NCI-H748 (cell line): Measurements from ENCODE around the gene RAB40C.
"Not testable (repeated sequence)": the region's sequence is repeated elsewhere in the genome, so short reads cannot be mapped to it uniquely, and the experiment has no call there.

Experiments used
- DNase-seq: peaks from one replicate; lab custom pipeline; 2025; ENCODE audit not compliant: unreplicated experiment; lab: John Stamatoyannopoulos, UW

The RAB40C gene

DNA sequence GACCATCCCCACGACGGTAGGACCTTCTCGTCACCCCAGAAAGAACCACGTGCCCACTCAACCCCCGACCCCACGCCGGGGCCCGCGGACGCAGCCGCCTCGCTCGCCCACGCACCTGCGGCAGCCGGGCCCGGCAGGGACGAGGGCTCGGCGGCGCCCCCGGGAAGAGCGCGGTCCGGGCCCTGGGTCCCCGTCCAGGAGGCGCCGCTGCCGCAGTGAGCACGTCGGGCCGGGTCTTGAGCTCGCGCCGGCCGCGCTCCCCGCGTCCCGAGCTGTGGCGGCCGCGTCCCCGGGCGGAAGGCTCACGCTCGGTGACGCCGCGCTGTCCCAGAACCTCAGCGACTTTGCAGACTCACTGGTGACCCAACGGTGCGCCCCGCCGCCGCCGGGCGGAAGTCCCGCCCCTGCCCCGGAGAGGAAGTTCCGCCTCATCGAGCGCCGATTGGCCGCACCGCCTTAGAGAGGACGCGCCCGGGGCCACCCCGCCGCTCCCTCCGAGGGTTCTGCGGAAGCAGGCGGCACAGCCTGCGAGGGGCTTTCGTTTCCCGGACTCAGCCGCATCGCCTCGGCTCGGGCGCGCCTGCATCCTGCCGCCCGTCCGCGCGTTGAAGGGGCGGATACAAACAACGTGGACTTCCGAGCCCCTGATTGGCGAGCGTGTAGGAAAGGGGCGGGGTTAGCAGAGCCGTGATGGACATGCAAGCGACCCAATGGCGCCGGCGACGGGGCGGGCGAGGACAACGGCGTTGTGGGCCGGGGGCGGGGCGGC, 793 bp upstream of the RAB40C start:
- peak; percentile 89 for DNase-seq

DNA sequence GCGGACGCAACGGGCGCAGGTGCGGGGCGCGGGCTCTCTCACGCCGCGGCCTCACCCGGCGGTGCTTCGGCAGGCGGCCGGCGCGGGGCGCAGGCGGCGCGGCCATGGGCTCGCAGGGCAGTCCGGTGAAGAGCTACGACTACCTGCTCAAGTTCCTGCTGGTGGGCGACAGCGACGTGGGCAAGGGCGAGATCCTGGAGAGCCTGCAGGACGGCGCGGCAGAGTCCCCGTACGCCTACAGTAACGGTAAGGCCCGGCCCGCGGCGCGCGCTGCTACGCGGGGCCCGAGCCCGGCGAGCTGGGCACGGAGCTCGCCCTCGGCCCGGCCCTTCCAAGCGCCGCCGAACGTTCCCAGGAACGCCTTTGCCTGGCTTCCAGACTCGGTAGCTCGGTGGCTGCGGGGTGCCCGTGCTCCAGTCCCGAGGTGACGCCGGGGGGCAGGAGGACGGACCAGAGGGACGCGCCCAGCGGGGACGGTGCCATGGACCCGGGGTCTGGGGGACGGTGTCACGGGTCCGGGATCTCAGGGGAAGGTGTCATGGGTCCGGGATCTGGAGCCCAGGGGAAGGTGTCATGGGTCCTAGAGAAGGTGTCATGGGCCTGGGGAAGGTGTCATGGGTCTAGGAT, 435 bp downstream of the RAB40C start:
- DNase-seq, result peak; percentile 65

DNA sequence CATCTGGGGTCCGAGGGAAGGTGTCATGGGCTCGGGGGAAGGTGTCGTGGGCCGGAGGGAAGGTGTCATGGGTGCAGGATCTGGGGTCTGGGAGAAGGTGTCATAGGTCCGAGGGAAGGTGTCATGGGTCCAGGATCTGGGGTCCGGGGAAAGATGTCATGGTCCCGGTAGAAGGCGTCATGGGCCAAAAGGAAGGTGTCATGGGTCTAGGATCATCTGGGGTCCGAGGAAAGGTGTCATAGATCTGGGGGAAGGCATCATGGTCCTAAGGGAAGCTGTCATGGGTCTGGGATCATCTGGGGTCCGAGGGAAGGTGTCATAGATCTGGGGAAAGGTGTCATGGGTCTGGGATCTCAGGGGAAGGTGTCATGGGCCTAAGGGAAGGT, 942 bp downstream of the RAB40C start:
- no peak for DNase-seq

DNA sequence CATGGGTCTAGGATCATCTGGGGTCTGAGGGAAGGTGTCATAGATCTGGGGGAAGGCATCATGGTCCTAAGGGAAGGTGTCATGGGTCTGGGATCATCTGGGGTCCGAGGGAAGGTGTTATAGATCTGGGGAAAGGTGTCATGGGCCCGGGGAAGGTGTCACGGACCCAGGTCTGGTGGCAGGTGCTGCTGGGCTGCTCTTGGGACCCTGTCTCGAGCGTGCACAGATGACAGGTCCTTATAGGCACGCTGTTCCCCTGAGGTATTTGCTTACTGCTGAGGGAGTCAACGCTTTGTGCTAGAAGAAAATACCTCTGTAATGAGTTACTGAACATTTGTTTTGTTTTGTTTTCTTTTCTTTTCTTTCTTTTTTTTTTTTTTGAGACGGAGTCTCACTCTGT, 1.4 kb downstream of the RAB40C start:
- no peak for DNase-seq

DNA sequence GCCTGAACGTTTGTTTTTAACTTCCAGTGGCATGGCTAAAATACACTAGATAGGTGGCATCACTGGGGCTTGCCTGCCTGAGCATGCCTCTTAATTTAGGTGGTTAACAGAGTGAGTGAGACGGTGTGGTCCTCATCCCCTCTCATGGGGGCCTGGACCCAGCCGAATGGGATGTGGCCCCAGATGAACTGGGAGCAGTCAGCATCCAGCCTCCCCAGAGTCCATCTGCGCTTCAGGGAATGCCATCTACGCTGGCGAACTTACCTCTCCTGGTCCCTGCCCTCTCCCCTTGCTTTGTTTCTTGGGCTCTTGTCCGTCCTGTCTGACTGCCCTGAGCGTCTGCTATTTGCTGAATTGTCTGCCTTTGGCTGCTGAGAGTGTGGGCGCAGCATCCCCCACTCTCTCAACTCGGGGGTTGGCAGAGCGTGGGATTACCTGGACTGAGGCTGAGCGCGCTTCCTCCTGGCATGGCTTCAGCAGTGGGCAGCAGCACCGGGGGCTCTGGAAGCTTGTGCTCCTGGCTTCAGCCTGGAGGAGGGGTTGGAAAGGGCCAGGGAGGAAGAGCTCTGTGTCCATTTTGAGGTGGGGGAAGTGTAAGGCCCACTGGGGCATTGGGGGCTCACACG, 2.1 kb downstream of the RAB40C start:
- no peak for DNase-seq

DNA sequence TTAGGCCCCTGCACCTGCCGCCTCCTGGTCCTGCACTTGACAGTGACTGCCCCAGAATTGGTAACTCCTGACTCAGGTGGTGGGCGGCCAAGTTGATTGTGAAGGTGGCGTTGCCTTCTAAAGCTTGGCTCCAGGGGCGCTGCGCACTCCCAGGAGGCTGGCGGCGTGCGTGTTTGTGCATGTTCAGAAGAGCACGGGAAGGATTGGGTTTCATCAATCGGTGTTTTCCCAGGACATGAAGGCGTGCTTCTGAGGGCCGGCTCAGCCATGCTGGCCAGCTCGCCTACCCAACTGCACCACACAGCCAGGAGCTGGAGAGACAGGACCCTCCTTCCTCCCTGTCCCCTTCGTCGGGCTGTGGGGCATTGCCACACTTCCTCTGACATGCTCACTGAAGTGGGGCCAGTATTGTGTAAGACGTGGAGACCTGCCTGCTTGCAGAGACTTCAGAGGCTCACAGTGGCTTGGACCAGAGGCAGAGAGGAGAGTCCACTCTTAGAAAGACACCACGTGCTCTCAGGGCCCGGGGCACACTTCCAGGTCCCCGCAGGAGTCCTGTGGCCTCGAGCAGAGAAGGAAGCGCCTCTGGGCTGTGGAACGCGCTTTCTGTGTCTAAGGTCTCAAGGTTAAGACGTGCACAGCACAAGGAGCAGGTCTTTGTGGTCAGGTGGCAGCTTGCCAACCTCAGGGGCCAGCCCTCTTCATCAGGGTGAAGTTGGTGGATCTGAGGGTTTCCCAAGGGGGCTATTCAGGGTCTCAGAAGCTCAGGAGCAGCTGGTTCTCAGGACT, 2.8 kb downstream of the RAB40C start:
- DNase-seq, result peak; percentile 16

DNA sequence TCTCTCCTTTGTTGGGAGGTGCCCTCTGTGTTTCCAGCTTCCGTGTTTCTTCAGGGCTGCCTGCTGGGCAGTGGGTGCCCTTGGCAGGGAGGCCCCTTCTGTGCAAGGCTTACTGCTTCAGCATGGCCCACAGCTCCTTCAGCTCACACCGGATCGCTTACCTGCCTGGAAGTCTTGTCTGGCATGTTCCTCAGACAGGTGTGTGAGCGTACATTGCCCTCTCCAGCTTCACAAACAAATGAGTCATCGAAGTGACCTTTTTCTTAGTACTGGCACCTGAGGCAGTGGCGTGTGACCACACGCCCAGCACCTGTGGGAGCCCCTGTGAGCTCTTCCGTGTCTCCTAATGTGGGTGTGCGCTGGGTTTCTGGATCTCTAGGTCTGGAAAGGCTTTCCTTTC, 3.5 kb downstream of the RAB40C start:
- peak; percentile 3 for DNase-seq

DNA sequence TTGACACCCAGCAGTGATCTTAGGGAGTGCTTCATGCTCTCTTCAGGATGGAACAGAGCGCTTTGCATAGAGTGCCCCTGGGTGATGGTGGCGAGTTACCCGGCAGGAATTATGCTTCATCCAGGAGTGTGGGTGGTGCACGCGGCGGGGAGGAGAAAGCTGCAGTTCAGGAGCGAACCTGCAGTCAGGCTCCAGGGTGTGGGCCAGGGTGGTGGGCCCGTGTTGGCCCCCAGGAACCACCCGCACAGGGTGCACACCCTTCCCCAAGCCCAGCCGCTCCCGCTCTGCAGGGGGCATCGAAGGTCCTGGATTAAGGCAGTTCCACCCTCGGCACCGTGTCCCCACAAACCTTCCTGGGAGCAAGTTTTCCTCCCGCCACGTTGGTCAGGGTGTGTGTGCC, 3.9 kb downstream of the RAB40C start:
- no peak for DNase-seq

DNA sequence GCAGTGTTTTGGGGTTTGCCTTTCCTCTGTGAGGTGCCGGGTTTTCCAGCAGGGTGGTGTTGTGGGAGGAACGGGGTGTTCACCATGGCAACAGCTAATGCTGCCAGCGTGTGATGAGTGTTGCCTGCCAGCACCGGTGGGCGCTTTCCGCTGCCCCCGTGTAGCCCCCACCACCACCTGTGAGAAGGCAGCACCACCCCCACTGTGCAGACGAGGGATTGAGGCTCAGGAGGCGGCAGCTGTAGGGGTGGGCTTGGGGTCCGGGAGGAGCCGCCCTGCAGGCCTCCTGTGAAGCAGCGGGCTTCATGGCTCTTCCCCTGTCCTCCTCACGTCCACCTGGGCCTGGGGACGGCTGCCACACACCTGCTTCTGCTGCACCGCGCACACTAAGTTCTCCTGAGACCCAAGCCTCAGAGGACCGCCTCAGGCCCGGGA, 5.2 kb downstream of the RAB40C start:
- DNase-seq, result no peak

DNA sequence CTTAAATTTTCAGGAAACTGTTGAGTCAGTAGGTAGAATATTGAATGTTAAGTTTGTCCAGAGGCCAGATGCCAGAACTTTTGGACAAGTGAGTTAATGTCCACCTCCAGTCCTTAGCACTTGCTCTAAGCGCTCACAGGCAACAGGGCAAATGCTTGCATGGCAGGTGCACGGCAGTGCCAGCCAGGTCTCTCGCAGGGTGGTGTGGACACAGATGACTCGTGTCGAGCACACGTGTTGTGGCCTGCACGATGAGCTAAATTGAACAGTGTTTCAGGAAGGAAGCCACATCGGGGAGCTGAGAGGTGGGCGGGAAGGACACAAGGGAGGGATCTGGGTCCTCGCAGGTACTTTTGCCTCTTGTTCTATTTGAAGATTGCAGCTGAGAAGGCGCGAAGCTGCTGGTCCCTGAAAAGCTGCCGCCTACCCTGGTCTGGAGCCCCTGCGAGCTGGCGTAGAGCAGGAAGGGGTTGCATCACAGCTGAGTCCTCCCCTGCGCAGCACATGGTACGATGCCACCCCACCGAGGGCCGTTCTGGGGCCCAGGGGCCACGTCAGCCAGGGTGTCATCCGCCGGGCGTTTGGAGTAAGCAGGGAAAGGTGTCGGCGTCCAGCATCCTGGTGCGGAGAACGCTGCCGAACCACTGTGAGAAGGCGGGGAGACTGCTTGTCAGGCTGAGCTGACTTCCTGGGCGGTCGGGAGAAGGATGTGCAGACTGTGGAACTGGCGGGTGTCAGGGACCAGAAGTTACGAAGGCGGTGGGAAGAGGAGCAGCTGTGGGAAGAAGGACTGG, 6.3 kb downstream of the RAB40C start:
- no peak for DNase-seq

DNA sequence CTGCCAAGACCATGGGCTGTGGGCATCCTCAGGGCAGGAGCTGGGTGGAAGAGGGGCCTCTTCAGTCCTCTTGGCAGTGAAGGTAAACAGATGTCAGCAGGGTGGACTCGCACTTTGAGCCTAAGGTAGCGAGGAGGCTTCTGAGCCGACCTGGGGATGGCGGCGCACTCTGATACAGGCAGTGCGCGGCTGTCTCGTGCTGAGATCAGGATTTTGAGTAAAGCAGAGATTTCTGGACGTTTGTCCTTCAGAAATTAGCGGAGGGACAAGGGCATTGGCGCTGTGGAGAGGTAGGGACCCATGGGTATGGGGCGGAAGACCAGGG, 6.8 kb downstream of the RAB40C start:
- DNase-seq, result no peak

DNA sequence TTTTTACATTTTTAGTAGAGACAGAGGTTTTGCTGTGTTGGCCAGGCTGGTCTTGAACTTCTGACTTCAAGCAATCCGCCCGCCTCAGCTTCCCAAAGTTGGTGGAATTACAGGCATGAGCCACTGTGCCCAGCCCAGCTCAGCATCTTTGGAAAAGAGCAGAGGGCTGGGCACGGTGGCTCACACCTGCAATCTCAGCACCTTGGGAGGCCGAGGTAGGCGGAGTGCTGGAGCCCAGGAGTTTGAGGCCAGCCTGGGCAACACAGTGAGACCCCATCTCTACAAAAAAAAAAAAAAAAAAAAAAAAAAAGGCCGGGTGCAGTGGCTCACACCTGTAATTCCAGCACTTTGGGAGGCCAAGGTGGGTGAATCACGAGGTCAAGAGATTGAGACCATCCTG, 7.8 kb downstream of the RAB40C start:
- DNase-seq, result not testable (repeated sequence)

DNA sequence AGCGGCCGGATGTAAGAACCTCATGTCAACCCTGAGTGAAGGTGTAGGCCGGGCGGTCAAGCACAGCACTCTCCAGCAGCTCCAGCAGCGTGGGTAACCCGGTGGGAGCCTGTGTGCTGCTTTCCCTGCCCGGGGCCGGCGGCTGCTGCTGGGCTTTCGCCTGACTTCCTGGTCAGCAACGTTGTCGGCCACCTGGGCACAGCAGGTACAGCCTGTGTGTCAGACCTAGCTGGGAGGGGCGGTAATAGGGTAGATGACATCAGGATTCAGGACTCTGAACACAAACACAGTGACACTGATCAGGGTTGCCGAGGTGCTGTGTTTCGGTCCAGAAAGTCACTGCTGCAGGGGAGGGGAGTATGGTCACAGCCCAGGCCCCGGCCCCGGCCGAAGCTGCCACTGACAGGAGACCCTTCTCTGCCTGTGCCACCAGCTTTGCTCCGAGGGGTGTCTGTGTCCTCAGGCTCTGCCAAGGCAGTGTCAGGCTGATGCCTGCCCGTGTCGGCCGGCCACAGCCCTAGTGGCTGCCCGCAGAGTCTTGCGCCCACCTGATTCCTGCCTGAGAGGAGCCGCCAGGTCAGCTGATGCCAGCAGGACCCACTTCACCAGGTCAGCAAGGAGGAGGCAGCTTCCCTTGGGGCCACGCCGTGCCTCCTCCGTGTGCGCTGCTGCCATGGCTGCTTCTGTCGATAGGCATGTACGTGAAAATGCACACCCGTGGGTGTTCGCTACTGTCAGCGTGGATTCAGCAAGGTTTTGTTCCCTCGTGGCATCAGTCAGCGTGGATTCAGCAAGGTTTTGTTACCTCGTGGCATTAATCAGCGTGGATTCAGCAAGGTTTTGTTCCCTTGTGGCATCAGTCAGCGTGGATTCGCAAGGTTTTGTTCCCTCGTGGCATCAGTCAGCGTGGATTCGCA, 9.2 kb downstream of the RAB40C start:
- no peak for DNase-seq

DNA sequence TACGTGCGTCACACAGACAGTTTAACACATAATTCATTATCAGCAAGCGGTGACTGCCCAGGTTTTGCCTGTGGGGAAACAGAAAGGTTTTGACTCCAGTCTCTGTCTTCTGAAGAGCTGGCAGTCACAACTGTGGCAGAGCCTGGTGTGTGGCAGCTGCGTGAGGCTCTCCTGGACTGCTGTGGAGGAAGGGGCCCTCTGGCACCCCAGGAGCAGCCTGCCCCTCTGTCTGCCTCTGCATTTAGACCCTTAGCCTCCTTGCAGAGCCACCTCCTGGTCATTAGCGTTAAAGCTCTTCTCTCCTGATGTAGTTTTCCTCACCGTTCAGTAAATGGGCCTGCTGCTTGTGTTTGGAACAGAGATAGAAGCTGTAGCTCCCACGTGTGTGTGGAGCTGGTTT, 10.9 kb downstream of the RAB40C start:
- DNase-seq, result no peak

DNA sequence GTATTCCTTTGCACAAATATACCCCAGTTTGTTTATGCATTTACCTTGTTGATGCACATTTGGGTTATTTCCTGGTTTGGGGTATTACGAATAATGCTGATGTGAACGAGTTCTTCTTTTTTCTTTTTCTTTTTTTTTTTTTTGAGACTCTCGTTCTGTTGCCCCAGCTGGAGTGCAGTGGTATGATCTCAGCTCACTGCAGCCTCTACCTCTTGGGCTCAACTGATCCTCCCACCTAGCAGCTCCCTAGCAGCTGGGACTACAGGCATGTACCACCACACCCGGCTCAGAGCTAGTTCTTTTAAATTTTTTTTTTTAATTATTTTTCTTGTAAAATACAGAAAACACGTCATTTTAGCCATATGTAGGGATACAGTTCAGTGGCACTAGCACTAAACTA, 14.1 kb downstream of the RAB40C start:
- DNase-seq, result no peak

DNA sequence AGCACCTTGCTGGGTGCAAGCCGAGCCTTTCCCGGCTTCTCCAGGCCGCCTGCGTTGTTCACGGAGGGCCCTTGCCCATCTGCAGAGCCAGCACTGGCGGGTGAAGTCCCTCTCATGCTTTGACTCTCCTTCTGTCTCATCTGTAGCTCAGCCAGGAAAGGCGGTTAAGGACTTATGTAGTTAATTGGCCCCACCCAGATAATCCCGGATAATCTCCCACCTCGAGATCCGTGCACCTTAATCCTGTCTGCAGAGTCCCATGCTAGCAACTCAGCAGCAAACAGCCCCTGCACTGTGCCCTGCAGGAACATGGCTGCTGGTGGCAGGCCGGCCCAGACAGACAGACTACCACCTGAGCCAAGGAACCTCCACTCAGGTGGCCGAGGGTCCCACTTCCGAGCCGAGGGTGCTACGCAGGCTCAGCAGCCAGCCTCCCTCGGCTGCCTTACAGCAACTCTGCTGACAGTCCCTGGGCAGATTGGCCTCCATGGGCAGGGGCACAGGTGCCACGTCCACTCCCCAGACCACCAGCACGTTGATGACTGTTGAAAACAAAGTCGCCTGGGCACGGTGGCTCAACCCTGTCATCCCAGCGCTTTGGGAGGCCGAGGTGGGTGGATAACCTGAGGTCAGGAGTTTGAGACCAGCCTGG, 16.9 kb downstream of the RAB40C start:
- DNase-seq, result no peak

DNA sequence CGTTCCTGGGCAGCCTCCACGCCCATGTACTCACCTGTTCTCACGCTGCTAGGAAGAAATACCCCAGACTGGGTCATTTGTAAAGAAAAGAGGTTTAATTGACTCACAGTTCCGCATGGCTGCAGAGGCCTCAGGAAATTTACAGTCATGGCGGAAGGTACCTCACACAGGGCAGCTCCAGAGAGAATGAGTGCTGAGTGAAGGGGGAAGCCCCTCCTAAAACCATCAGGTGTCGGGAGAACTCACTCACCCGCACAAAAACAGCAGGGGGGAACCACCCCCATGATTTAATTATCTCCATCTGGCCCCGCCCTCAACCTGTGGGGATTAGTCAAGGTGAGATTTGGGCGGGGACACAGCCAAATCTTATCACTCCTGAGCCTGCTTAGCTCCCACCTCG, 18.2 kb downstream of the RAB40C start:
- peak; percentile 40 for DNase-seq

DNA sequence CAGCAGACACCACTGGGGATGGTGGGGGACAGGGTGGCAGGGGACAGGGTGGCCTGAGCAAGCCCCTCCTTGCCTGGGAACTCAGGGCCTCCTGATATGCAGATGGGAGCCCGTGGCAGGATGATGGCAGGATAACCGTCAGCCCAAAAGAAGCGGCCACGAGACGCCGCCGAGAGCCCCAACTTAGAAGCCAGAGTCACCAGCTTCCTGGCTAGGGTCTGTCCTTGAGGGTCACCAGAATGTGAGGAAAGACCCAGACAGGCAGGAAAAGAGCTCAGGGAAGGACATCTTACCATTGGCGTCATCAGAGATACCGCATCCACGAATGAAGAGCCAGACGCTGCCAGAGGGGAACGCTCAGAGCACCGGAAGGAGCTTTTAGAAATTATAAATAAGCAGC, 19.4 kb downstream of the RAB40C start:
- DNase-seq, result no peak

DNA sequence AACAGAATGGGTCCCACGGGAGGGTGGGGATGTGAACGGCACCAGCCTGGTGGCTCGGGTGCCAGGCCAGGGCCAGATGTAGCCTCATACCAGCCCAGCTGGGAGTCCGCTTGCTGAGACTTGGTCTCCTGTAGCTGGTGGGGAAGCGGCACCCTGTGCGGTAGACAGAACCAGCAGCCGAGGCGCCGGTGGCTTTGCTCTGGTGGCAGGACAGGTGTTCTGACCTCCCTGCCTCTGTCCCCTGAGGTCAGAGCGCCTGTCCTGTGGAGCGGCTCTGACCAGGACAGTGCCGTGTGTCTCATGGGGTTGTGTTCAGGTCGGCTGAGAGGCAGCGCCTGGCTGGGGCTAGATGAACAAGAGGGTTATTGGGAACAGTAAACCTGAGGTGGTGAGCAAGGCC, 20.1 kb downstream of the RAB40C start:
- no peak for DNase-seq
